GM21619 (cell line): ENCODE measurements around the gene LDHAL6A.
A peak's percentile ranks its signal among the peaks of the same experiment; 100 is the strongest.

Source experiments
- ATAC-seq: cut with Tn5 transposase; IDR thresholded peaks from one replicate; pipeline ENCODE4 v1.9.1; 2021; ENCODE audit not compliant: unreplicated experiment

Gene LDHAL6A

GRCh38 chr11:18490319-18490718 lies 34.7 kb downstream of the LDHAL6A start:
- no peak for ATAC-seq

GRCh38 chr11:18490736-18491485 lies 35.3 kb downstream of the LDHAL6A start:
- ATAC-seq, result no peak

GRCh38 chr11:18491924-18492323 lies 36.3 kb downstream of the LDHAL6A start:
- no peak for ATAC-seq

GRCh38 chr11:18492888-18493287 lies 37.2 kb downstream of the LDHAL6A start:
- ATAC-seq, result no peak

- no peak for ATAC-seq
Observed at GRCh38 chr11:18493310-18493709, 37.7 kb downstream of the LDHAL6A start.

- ATAC-seq, result no peak
Observed at GRCh38 chr11:18495271-18495670, 39.6 kb downstream of the LDHAL6A start.

- no peak for ATAC-seq
Observed at GRCh38 chr11:18495703-18496102, 40.0 kb downstream of the LDHAL6A start.

GRCh38 chr11:18498039-18498438 lies 42.4 kb downstream of the LDHAL6A start:
- no peak for ATAC-seq

GRCh38 chr11:18501629-18502028 lies 46.0 kb downstream of the LDHAL6A start:
- no peak for ATAC-seq

- ATAC-seq, result no peak
Observed at GRCh38 chr11:18502352-18502751, 46.7 kb downstream of the LDHAL6A start.

- ATAC-seq, result no peak
Observed at GRCh38 chr11:18521122-18521521, 65.5 kb downstream of the LDHAL6A start.

GRCh38 chr11:18522388-18522787 lies 66.7 kb downstream of the LDHAL6A start:
- ATAC-seq, result no peak

GRCh38 chr11:18523084-18523483 lies 67.4 kb downstream of the LDHAL6A start:
- no peak for ATAC-seq

GRCh38 chr11:18524248-18524647 lies 68.6 kb downstream of the LDHAL6A start:
- no peak for ATAC-seq

GRCh38 chr11:18526130-18526520 lies 70.5 kb downstream of the LDHAL6A start:
- ATAC-seq, result no peak

- peak; percentile 98 for ATAC-seq
Observed at GRCh38 chr11:18526521-18527296, 71.1 kb downstream of the LDHAL6A start, which contains the start of gene TSG101. Gene TSG101 (minus strand): TSS chr11:18526942. CDS start chr11:18526816, 126 bp downstream.

GRCh38 chr11:18527512-18527911 lies 71.9 kb downstream of the LDHAL6A start:
- ATAC-seq, result no peak
